Panc1 (cell line): ENCODE measurements around the gene BMP7. TPM values are rescaled to one million over a fixed set of nuclear protein-coding genes. Genes with fewer than 3 reads are reported as not detected.

Experiments
- ATAC-seq: fragments of 200-7000 bp; cut with Tn5 transposase; 2 replicates; pipeline ENCODE4 v1.9.1; 2020; ENCODE audit warnings: mild to moderate bottlenecking, moderate library complexity
- BruUV-seq: library from RNA; stranded (reverse); fragments of 400-500 nt; replicated peaks from 2 replicates; lab custom pipeline; 2021; lab: Mats Ljungman, UMichigan
- CTCF ChIA-PET: fragments of 300-600 bp; sonication (Branson Sonifier 250); formaldehyde crosslinking; loops from one replicate; lab custom pipeline; 2022; ENCODE audit warnings: antibody characterized with exemption; lab: Charles Lee
- POLR2A ChIA-PET: fragments of 300-600 bp; sonication (Branson Sonifier 250); formaldehyde crosslinking; loops from one replicate; lab custom pipeline; 2022; ENCODE audit warnings: antibody characterized with exemption; lab: Charles Lee
- DNase-seq: peaks from one replicate; pipeline ENCODE4 v3.0.0-alpha.2; 2010; ENCODE audit warnings: low read depth, low spot score
- H3K27ac ChIP-seq: 2 replicates; pipeline ENCODE4 v1.5.1; 2011; ENCODE audit warnings: mild to moderate bottlenecking, low read length, inconsistent platforms
- H3K27me3 ChIP-seq: fragments of 200-500 bp; sonication (Bioruptor generic); 2 replicates; pipeline ENCODE4 v1.6.0; 2014; ENCODE audit warnings: low read length, inconsistent platforms; ENCODE audit not compliant: control insufficient read depth, insufficient read depth
- H3K36me3 ChIP-seq: fragments of 200-500 bp; sonication (Bioruptor generic); 2 replicates; pipeline ENCODE4 v1.5.1; 2014; ENCODE audit warnings: inconsistent platforms, mild to moderate bottlenecking, low read length, moderate library complexity; ENCODE audit not compliant: control insufficient read depth, insufficient read depth
- H3K4me1 ChIP-seq: 2 replicates; pipeline ENCODE4 v1.5.1; 2011; ENCODE audit warnings: inconsistent platforms, mild to moderate bottlenecking, low read length, moderate library complexity; ENCODE audit not compliant: control insufficient read depth, insufficient read depth
- H3K4me3 ChIP-seq, 2 experiments: 2 replicates each; pipeline ENCODE4 v1.5.1; 2011 to 2012; ENCODE audit warnings: low read depth in 2 of 2, low read length in 2 of 2, mild to moderate bottlenecking in 2 of 2, inconsistent platforms in 1 of 2, moderate library complexity in 1 of 2
- H3K9me3 ChIP-seq: fragments of 200-500 bp; sonication (Bioruptor generic); 2 replicates; pipeline ENCODE4 v1.5.1; 2014; ENCODE audit warnings: low read depth, mild to moderate bottlenecking, inconsistent platforms, low read length, moderate library complexity; ENCODE audit not compliant: control insufficient read depth, insufficient read depth
- CTCF ChIP-seq: fragments of 450-650 bp; IDR thresholded peaks from 2 replicates; pipeline ENCODE4 v1.5.1; 2017; ENCODE audit warnings: mild to moderate bottlenecking
- POLR2AphosphoS5 ChIP-seq: IDR thresholded peaks from 2 replicates; pipeline ENCODE4 v1.6.1; 2012; ENCODE audit warnings: mild to moderate bottlenecking, low read depth, low read length, moderate library complexity
- REST ChIP-seq, 2 experiments: IDR thresholded peaks; 2 replicates each; pipeline ENCODE4 v1.6.1; 2011 to 2012; ENCODE audit warnings: low read depth in 2 of 2, control low read depth in 1 of 2, low read length in 1 of 2, mild to moderate bottlenecking in 1 of 2, moderate library complexity in 1 of 2; ENCODE audit not compliant: insufficient read depth in 1 of 2
- SIN3A ChIP-seq: IDR thresholded peaks from 2 replicates; pipeline ENCODE4 v1.6.1; 2012; ENCODE audit warnings: low read depth, mild to moderate bottlenecking, low read length, moderate library complexity, borderline replicate concordance; ENCODE audit not compliant: insufficient read depth
- TCF7L2 ChIP-seq: IDR thresholded peaks from 2 replicates; pipeline ENCODE4 v1.6.1; 2011; ENCODE audit warnings: mild to moderate bottlenecking, low read depth, low read length, inconsistent platforms
- in situ Hi-C: cut with HindIII; loops from 2 replicates; pipeline ENCODE4 v1.10.0; 2016; ENCODE audit warnings: low sequenced_read_pairs, low pct_unique_long_range_greater_than_20kb
- intact Hi-C: fragments of 100-400 bp; cut with micrococcal nuclease; formaldehyde crosslinking; loops from one replicate; pipeline ENCODE4 v1.10.0; 2022; ENCODE audit not compliant: unreplicated experiment
- total RNA-seq: library from RNA; stranded (reverse); gene quantifications from one replicate; pipeline ENCODE4 v1.2.1, GENCODE V29; 2021; ENCODE audit not compliant: unreplicated experiment

The BMP7 gene
- total RNA-seq, 1 experiment from 2014 or later = 11.5 TPM

GRCh38 chr20:57294550-57294949 is 28.1 kb upstream of the BMP7 start:
- TF ChIP-seq CTCF = no peak
- no peak for TF ChIP-seq SIN3A
- no peak for TF ChIP-seq TCF7L2
- no peak for TF ChIP-seq REST (IDR thresholded peaks at IDR 0.05; ENCODE audit: insufficient read depth in 1 of 2, low read depth in 2 of 2, low read length in 1 of 2)
- TF ChIP-seq POLR2AphosphoS5 = no peak
- in situ Hi-C loops (no loop called here), intact Hi-C loops (no loop called here)
- Histone ChIP-seq H3K9me3 (no peaks in the 10 kb centered on the region), H3K4me1 (no peaks in the 10 kb centered on the region), H3K4me3 (no peak overlapping the region), H3K36me3 (no peaks in the 10 kb centered on the region), H3K27me3 (peaks cover 4% of the 10 kb centered on the region; the same call in 1 of the 2 replicates), H3K27ac (no peak overlapping the region)
- ATAC-seq = no peak
- POLR2A ChIA-PET = no interaction called here
- DNase-seq = no peak
- CTCF ChIA-PET = no interaction called here
- BruUV-seq = no TSS peak

GRCh38 chr20:57293995-57294394 is 27.6 kb upstream of the BMP7 start:
- ChIA-PET POLR2A (no interaction called here), CTCF (no interaction called here)
- intact Hi-C loops (no loop called here), in situ Hi-C loops (no loop called here)
- no peak for DNase-seq
- Histone ChIP-seq H3K4me3 (no peak overlapping the region), H3K9me3 (no peaks in the 10 kb centered on the region), H3K27ac (no peak overlapping the region), H3K36me3 (no peaks in the 10 kb centered on the region), H3K27me3 (peaks cover 4% of the 10 kb centered on the region; the same call in 1 of the 2 replicates), H3K4me1 (no peaks in the 10 kb centered on the region)
- ATAC-seq = no peak
- TF ChIP-seq REST (IDR thresholded peaks at IDR 0.05; ENCODE audit: insufficient read depth in 1 of 2, low read depth in 2 of 2, low read length in 1 of 2) = no peak
- no peak for TF ChIP-seq SIN3A
- no peak for TF ChIP-seq POLR2AphosphoS5
- TF ChIP-seq CTCF = no peak
- TF ChIP-seq TCF7L2 = no peak
- no TSS peak for BruUV-seq
